GM18868 (cell line): ENCODE results near the gene MAP4K3.
A peak's percentile ranks its signal among the peaks of the same experiment; 100 is the strongest.
"Not testable (repeated sequence)": the region's sequence is repeated elsewhere in the genome, so short reads cannot be mapped to it uniquely, and the experiment has no call there.

Experiments used
- ATAC-seq: cut with Tn5 transposase; IDR thresholded peaks from one replicate; pipeline ENCODE4 v1.9.1; 2021; ENCODE audit warnings: mild to moderate bottlenecking, moderate library complexity; ENCODE audit not compliant: unreplicated experiment

Gene MAP4K3

DNA sequence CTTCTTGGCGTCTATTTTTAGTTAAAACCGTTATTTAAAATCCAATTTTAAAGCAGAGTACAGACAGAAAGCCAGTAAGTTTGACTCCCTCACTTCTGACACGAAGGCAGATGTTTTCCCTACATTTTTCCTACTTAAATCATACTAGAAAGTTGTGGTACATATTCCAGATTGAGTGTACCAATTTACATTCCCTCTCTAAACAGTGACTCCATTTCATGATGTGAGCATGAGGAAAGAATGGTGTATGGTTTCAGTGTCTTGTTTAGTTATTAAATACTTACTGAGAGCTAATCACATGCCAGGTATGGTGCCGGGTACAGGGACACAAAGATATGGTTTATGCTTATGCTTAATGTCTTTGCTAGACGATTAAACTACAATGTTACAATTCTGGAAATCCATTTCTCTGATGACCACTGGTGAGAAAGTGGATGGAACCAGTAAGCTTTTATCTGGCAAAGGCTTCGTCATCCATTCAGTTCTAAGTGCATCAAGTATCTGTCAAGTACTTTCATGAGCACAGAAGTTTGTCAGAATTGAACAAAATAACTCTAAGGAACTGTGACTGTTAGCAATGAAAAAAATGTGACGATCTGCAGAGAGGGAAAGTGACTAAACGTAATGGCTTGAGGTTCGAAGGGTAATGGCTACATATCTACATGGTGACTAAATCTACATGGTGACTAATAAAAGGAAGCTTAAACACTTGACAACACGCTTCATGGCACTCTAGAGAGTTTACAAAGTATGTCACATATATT, 25.7 kb downstream of the MAP4K3 start:
- ATAC-seq, result peak; percentile 55

DNA sequence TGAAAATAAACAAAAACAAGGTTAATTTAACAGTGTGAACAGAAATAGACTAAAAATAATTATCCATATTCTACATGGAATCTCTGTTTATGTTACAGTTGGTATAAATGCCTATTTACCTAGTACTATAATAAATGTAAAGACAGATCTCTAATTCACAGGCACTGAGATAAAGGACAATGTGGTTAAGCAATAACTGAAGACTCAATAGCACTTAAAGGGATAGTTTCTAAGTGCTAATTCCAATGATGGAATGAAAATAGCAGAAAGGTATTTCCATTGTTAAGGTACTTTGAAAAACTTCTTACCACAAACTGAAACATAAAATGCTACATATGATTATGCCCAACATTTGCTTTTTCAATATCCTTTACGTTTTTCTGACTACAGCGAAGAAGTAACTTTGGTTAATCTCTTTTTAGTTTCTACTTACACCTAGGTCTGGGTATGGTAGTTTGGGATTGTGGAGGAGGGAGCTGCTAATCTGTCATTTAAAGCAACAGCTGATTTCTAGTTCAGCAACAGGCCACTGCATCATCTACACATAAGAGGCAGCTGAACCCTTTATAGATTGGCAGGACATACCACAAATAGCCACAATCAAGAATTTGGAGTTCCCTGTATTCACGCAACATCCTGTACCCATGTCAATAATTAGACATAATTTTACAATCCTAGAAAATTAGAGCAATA, 27.2 kb downstream of the MAP4K3 start:
- ATAC-seq, result no peak

DNA sequence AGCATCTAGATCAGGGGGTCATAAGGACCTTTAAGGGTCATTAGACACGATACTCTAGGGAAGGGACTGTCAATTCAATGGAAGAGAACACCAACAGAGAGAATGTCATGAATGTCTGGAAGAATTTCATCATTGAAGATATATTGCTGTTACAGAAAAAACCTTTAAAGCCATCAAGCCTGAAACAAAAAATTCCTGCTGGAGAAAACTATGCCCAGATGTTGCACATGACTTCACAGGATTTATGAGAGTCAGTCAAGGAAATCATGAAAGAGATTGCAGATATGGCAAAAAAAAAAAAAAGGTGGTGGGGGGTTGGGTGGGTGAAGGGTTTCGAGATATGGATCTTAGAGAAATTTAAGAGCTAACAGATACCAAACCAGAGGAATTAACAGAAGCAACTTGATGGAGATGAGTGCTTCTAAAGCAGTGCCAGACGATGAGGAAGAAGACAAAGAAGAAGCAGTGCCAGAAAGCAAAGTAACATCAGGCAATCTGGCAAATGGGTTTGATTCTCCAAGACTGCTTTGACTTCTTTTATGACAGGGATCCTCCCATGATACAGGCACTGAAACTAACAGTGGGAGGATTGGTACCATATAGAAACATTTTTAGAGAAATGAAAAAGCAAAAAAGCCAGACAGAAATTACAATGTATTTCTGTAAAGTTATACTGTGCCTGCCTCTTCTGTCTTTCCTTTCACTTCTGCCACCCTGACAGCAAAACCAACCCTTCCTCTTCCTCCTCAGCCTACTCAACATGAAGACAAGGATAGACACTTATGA, 28.5 kb downstream of the MAP4K3 start:
- ATAC-seq, result peak; percentile 51

DNA sequence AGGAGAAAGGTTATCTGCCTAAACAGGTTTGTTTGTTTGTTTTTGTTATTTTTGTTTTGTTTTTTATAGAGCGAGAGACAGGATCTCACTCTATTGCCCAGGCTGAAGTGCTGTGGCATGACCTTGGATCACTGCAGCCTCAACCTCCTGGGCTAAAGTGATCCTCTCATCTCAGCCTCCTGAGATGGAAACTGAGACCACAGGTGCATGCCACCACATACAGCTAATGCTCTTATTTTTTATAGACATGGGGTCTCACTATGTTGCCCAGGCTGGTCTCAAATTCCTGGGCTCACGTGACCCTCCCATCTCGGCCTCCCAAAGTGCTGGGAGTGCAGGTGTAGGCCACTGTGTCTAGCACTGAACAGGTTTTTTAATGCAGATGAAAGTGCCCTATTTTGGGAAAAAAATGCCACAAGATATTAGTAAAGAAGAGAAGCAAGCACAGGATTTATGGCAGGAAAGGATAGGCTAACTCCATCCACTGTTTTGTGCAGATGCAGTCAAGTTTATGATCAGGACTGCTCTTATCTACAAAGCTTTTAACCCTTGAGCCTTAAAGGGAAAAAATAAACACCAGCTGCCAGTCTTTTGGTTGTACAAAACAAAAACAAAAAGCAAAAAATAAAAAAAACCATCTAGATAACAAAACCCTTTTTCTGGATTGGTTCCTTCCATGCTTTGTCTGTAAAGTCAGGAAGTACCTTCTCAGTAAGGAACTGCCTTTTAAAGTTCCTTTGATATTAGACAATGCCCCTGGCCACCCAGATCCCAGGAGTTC, 29.4 kb downstream of the MAP4K3 start:
- ATAC-seq, result no peak

DNA sequence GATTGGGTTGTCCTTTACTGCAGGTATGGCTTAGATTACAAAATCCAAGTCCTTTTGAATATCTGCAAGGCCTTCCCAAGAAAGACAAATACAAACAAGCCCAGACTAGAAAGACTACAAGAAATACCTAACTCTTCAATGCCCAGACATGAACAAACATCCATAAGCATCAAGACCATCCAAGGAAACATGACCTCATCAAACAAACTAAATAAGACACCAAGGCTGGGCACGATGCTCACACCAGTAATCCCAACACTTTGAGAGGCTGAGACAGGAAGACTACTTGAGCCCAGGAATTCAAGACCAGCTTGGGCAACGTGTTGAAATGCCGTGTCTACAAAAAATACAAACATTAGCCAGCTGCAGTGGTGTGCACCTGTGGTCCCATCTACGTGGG, 31.7 kb downstream of the MAP4K3 start:
- no peak for ATAC-seq

DNA sequence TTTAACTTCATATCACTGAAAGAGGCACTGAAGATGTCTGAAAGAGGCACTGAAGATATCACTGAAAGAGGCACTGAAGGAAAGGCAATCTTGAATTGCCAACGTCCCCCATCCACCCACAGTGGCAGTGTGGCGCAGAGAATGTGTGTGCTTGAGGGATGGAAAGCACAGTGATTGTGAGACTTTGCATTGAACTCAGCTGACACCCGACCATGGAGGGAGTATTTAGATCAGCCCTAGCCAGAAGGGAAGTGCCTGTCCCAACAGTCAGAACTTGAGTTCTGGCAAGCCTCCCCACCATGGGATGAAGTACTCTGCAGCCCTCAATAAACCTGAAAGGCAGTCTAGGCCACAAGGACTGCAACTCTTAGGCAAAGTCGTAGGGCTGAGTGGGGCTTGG, 33.8 kb downstream of the MAP4K3 start:
- ATAC-seq, result peak; percentile 71

DNA sequence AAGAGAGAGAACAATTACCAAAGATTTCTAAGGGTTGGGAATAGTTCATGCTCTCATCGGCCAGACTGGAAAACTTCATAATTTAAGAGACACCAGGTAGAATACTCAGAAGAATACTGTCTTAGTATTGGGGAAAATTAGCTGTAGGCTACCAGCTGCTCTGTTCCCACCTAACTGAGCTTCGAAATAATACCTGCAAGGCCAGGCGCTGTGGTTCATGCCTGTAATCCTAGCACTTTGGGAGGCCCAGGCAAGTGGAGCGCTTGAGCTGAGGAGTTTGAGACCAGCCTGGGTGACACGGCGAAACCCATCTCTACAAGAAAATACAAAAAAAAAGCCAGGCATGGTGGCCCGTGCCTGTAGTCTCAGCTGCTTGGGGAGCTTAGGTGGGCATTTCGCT, 35.8 kb downstream of the MAP4K3 start:
- ATAC-seq, result no peak

DNA sequence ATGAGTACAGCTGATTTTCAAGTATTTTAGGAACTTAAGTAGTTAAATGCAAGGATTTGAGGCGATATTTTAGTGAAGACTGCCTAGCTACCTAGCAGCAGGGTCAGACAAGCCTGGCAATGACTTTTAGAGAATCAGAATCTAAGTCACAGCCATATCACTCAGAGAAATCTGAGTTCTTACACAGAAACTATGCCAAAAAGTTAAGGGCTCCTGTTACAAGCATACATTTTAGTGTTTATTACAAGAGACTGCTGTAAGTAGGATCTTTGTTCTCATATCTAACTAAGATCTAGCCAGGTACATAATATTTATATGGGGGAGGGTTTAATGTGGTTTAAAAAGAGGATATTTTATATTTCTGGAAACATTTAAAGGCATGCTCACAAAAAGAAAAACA, 37.5 kb downstream of the MAP4K3 start:
- ATAC-seq, result no peak

DNA sequence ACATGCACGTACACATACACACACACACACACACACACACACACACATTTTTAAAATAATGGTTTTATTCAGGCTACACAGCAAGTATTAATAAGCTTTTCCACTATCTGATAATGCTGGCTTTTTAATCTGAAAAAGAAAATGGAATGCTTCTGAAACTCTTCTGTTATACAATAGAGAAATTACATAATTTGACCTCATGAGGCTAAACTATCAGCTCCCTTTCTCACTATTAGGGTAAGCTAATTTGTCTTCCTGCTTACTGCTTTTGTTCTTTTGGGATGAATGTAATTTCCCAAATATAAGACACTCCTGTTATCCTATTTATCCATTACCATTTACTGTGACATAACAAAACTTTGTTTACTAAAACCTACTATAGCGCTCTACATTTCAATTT, 41.8 kb downstream of the MAP4K3 start:
- ATAC-seq, result no peak

DNA sequence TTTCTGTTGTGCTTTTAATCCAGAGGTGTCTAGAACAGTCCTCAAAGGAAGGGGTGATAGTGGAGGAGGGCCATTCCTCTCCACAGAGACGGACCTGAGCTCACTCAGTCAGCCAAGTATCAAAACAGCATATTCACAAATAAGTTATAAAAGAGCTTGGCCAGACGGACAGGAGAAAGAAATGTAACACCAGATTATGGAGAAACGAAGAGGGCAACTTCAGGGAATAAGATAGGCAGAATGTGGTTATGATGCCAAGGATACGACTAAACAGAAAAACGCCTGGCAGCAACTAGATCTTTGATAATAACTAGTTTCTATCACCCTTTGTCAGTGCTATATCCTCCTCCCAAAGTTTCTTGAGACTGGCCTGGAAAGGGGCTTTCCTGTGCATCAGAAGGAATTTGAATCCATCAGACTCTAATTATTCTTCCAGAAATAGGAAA, 42.5 kb downstream of the MAP4K3 start:
- ATAC-seq, result no peak

DNA sequence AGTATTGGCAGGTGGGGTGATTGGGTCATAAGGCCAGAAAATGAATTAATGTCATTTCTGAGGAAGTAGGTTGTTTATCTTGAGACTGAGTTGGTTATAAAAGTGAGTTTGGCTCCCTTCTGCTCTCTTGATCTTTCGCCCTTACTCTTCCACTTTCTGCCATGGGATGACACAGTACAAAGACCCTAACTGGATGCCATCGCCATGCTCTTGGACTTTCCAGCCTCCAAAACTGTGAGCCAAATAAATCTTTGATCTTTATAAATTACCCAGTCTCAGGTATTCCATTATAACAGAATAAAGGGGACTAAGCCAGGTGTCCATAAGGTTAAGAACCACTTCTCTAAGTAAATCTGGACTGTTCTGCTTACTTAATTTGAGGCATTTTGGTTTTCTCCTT, 44.4 kb downstream of the MAP4K3 start:
- ATAC-seq, result no peak

DNA sequence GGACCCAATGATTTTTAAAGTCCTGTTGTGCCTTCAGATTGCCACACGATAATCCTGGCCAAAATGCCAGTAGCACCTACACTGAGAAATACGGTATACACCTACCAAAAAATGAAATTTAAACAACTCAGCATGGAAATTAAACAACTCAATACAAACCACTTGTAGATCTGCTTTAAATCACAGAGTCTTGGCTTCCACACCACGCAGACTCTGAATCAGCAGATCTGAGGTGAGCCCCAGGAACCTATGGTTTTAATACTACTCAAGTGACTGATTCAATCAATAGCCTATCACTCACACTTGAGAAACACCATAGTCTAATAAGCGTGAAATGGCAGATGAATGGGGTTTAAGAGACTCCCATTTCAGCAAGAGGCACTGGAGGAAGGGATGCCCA, 46.9 kb downstream of the MAP4K3 start:
- ATAC-seq, result no peak

DNA sequence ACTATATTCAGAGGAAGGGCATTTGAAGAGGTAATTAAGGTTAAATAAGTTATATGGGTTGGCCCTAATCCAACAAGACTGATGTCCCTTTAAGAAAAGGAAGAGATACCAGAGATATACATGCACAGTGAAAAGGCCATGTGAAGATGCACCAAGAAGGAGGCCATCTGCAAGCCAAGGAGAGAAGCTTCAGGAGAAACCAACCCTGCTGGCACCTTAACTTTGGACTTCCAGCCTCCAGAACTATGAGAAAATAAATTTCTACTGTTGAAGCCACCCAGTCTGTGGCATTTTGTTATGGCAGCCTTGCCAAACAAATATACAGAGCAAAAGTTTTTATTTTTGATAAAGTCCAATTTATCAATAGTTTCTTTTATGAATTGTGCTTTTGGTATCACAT, 51.0 kb downstream of the MAP4K3 start:
- ATAC-seq, result no peak

DNA sequence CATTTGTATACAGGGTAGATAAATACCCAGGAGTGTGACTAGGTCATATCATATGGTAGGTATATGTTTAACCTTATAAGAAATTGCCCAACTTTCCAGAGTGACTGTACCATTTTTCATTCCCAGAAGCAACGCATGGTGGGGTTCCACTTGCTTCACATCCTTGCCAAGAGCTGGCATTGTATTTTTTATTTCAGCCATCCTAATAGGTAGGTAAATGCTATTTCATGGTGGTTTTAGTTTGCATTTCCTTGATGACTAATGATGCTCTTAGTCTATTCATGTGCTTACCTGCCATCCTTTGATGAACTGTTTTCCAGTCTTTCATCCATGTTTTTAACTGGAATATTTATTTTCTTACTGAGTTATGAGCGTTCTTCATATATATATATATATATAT, 51.9 kb downstream of the MAP4K3 start:
- no peak for ATAC-seq

DNA sequence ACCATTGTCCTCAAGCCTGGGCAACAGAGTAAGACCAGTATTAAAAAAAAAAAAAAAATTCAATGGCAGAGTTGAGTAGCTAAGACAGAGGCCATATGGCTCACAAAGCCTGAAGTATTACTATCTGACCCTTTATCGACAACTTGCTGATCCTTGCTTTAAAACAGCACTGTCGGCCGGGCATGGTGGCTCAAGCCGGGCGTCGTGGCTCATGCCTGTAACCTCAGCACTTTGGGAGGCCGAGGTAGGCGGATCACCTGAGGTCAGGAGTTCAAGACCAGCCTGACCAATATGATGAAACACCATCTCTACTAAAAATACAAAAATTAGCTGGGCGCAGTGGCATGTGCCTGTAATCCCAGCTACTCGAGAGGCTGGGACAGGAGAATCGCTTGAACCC, 53.0 kb downstream of the MAP4K3 start:
- not testable (repeated sequence) for ATAC-seq

DNA sequence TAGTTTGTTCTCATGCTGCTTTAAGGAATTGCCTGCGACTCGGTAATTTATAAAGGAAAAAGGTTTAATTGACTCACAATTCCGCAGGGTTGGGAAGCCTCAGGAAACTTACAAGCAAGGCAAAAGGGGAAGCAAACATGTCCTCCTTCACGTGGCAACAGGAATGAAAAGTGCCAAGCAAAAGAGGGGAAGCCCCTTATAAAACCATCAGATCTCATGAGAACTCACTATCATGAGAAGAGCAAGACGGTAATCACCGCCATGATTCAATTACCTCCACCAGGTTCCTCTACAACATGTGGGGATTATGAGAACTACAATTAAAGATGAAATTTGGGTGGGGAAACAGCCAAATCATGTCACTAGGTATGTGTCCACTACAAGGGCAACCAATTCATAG, 53.9 kb downstream of the MAP4K3 start:
- ATAC-seq, result no peak

DNA sequence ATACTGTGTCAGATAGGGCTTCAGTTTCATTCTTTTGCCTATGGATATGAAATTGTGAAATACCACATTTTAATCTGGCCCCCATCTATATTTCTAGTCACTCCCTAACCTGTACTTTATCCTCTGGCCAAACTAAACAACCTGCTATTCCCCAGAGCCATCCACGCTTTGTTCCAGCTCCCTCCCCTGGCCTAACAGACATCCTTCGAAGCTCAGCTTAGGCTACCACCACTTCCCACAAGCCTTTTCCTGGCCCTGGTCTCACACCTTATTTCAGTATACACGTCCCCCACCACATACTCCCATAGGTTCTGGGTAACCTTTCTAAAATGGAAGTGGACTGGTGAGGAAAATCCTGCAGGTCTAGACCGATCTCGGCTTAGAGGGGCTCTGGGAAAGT, 55.4 kb downstream of the MAP4K3 start:
- ATAC-seq, result no peak

DNA sequence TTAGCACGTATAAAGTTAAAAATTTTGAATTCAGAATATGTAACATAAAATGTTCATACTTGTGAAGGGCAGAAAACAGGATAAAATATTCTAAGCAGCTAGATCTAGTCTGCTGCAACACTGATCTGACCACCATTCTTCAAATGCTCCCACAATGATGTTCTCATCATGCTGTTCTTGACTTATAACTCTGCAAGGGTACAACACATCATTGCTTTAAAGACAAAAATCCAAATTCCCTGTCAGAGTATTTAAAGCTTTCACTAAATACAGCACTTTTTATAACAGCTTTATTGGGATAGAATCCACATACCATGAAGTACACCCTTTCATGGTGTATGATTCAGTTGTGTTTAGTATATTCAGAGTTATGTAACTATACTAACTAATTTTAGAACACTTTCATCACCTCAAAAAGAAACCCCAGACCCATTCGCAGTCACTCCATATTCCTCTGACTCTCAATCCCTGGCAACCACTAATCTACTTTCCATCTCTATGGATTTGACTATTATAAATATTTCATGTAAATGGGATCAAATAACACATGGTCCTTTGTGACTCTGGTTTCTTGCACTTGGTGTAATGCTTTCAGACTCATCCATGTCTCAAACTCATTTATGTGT, 56.4 kb downstream of the MAP4K3 start:
- no peak for ATAC-seq

DNA sequence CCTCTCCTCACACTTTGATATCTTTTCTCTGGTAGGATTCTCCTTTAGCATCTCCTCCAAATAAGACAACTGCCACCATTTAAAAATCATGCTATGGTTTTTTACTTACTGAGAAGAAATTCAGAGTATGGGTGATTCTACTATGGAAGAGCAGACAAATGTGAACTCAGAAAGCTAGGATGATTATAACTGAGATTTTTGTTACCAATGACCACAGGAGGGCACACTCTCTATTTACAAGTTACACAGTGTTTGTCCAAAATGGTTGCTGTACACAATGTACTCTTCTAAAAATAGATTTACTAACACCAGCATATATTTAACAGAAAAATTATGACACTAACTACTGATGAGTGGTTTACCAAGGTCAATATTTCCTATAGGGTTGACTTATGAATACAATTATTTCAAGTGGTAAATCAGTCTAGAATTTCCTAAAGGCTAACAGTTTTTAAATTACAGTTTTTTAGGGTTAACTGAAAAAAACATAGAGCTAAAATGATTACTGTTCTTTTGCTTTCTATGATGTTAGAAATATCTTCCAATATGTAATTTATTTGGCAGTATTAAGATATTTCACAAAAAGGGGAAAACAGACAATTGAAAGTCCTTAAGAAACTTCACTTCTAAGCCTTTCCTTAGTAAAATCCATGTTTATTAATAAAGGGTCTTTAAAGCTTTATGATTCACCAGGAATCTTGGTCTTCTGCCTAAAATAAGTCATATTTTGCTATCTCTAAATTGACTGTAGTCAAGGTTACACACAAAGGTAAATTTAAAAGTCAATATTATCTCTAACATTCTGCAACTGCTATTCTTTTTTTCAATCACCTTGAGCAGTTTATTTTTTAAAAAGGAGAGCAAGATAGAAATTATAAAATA, 57.2 kb downstream of the MAP4K3 start:
- ATAC-seq, result peak; percentile 67

DNA sequence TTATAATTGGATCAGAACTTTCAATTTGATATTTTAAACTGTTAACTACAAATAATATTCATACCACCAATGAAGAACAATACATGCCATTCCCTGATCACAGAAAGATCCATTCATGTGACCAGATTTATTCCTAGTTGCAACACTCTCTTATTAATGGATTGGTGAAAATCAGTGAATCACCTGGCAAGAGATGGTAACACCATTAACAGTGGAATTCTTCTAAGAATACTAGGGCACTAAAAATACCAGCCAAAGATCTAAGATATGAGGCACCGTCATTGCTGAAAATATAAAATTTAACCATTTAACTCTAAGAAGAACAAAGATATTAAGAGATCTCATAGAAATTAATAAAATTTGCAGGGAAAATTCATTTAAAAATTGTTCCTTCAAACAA, 58.1 kb downstream of the MAP4K3 start:
- ATAC-seq, result no peak
